H9 (cell line): ENCODE measurements around the gene SRSF12. TPM values are rescaled to one million over a fixed set of nuclear protein-coding genes. Genes with fewer than 3 reads are reported as not detected.

Experiments
- DNase-seq: peaks from one replicate; pipeline ENCODE4 v3.0.0-alpha.2; 2017
- H2AFZ ChIP-seq: one replicate; pipeline ENCODE4 v1.6.1; 2013; ENCODE audit warnings: mild to moderate bottlenecking, low read length, control low read depth, moderate library complexity
- H2AK5ac ChIP-seq: 2 replicates; pipeline ENCODE4 v1.6.1; 2013; ENCODE audit warnings: low read length, control low read depth, mixed read lengths; ENCODE audit not compliant: insufficient read length
- H2BK120ac ChIP-seq: one replicate; pipeline ENCODE4 v1.6.1; 2013; ENCODE audit warnings: low read depth, mild to moderate bottlenecking, low read length, control low read depth, inconsistent platforms; ENCODE audit not compliant: poor library complexity, severe bottlenecking
- H2BK12ac ChIP-seq: 2 replicates; pipeline ENCODE4 v1.6.1; 2013; ENCODE audit warnings: low read length, control low read depth, mixed read lengths, low read depth; ENCODE audit not compliant: insufficient read length
- H2BK15ac ChIP-seq: 2 replicates; pipeline ENCODE4 v1.6.1; 2013; ENCODE audit warnings: low read depth, low read length, control low read depth
- H2BK20ac ChIP-seq: one replicate; pipeline ENCODE4 v1.6.1; 2013; ENCODE audit warnings: low read depth, mild to moderate bottlenecking, low read length, control low read depth, inconsistent platforms; ENCODE audit not compliant: poor library complexity, severe bottlenecking
- H2BK5ac ChIP-seq: 2 replicates; pipeline ENCODE4 v1.6.1; 2013; ENCODE audit warnings: low read length, control low read depth, mixed read lengths; ENCODE audit not compliant: insufficient read length
- H3K14ac ChIP-seq: 2 replicates; pipeline ENCODE4 v1.6.1; 2013; ENCODE audit warnings: low read length, control low read depth; ENCODE audit not compliant: insufficient read depth
- H3K18ac ChIP-seq: 2 replicates; pipeline ENCODE4 v1.6.1; 2013; ENCODE audit warnings: low read depth, mild to moderate bottlenecking, mixed read lengths, low read length, control low read depth; ENCODE audit not compliant: insufficient read length
- H3K23ac ChIP-seq: 2 replicates; pipeline ENCODE4 v1.6.1; 2013; ENCODE audit warnings: low read length, control low read depth, mixed read lengths, low read depth; ENCODE audit not compliant: insufficient read length
- H3K23me2 ChIP-seq: 2 replicates; pipeline ENCODE4 v1.6.1; 2013; ENCODE audit warnings: low read depth, mild to moderate bottlenecking, mixed read lengths, low read length, control low read depth; ENCODE audit not compliant: insufficient read length, poor library complexity, severe bottlenecking
- H3K27ac ChIP-seq: 2 replicates; pipeline ENCODE4 v1.5.1; 2013; ENCODE audit warnings: low read length, control low read depth, mixed read lengths, low read depth; ENCODE audit not compliant: insufficient read length
- H3K27me3 ChIP-seq: 2 replicates; pipeline ENCODE4 v1.6.1; 2013; ENCODE audit warnings: low read length, control low read depth, inconsistent platforms; ENCODE audit not compliant: insufficient read depth
- H3K4ac ChIP-seq: 2 replicates; pipeline ENCODE4 v1.6.1; 2013; ENCODE audit warnings: low read depth, mild to moderate bottlenecking, control low read depth, inconsistent platforms, low read length, moderate library complexity
- H3K4me1 ChIP-seq: 2 replicates; pipeline ENCODE4 v1.6.1; 2013; ENCODE audit warnings: low read length, control low read depth, inconsistent platforms; ENCODE audit not compliant: insufficient read depth
- H3K4me2 ChIP-seq: 2 replicates; pipeline ENCODE4 v1.6.1; 2013; ENCODE audit warnings: low read length, control low read depth, mixed read lengths; ENCODE audit not compliant: insufficient read length, insufficient read depth
- H3K56ac ChIP-seq: 2 replicates; pipeline ENCODE4 v1.6.1; 2013; ENCODE audit warnings: low read depth, mild to moderate bottlenecking, mixed read lengths, low read length, control low read depth; ENCODE audit not compliant: insufficient read length
- H3K79me1 ChIP-seq: 2 replicates; pipeline ENCODE4 v1.6.1; 2013; ENCODE audit warnings: low read depth, mild to moderate bottlenecking, moderate library complexity, low read length, control low read depth, inconsistent platforms; ENCODE audit not compliant: insufficient read depth, poor library complexity, severe bottlenecking
- H3K79me2 ChIP-seq: 2 replicates; pipeline ENCODE4 v1.6.1; 2013; ENCODE audit warnings: low read length, control low read depth, inconsistent platforms; ENCODE audit not compliant: insufficient read depth
- H3K9ac ChIP-seq: 2 replicates; pipeline ENCODE4 v1.6.1; 2013; ENCODE audit warnings: low read length, control low read depth, mixed read lengths; ENCODE audit not compliant: insufficient read length; ENCODE audit errors: extremely low read depth
- H3K9me3 ChIP-seq: one replicate; pipeline ENCODE4 v1.6.1; 2013; ENCODE audit warnings: low read depth, low read length, inconsistent platforms; ENCODE audit not compliant: control insufficient read depth
- H3T11ph ChIP-seq: one replicate; pipeline ENCODE4 v1.6.1; 2013; ENCODE audit warnings: mild to moderate bottlenecking, low read length, control low read depth, inconsistent platforms
- H4K20me1 ChIP-seq: one replicate; pipeline ENCODE4 v1.6.1; 2013; ENCODE audit not compliant: control insufficient read depth, insufficient read length, insufficient read depth
- H4K5ac ChIP-seq: 2 replicates; pipeline ENCODE4 v1.6.1; 2013; ENCODE audit warnings: low read depth, mild to moderate bottlenecking, mixed read lengths, low read length, control low read depth; ENCODE audit not compliant: insufficient read length
- H4K8ac ChIP-seq: replicated peaks from 2 replicates; pipeline ENCODE4 v1.6.1; 2013; ENCODE audit warnings: low read length, control low read depth, mixed read lengths, low read depth; ENCODE audit not compliant: insufficient read length
- H4K91ac ChIP-seq: 2 replicates; pipeline ENCODE4 v1.6.1; 2013; ENCODE audit warnings: low read depth, mild to moderate bottlenecking, moderate library complexity, mixed read lengths, low read length, control low read depth; ENCODE audit not compliant: insufficient read length
- H3K27ac Mint-ChIP-seq, 3 experiments: 2 replicates in 2 of 3; 3 replicates in 1 of 3; pipeline ENCODE4 v1.8.0; 2020 to 2021; ENCODE audit warnings: mixed read lengths in 3 of 3, mild to moderate bottlenecking in 1 of 3, moderate library complexity in 1 of 3
- H3K27me3 Mint-ChIP-seq: 2 replicates; pipeline ENCODE4 v1.8.0; 2021; ENCODE audit warnings: low read depth, mild to moderate bottlenecking, moderate library complexity, mixed read lengths
- H3K36me3 Mint-ChIP-seq, 3 experiments: 2 replicates in 2 of 3; 3 replicates in 1 of 3; pipeline ENCODE4 v1.8.0; 2020 to 2021; ENCODE audit warnings: low read depth in 3 of 3, mixed read lengths in 3 of 3; ENCODE audit not compliant: insufficient read depth in 1 of 3
- H3K4me1 Mint-ChIP-seq, 2 experiments: 2 replicates each; pipeline ENCODE4 v1.8.0; 2020; ENCODE audit warnings: mixed read lengths in 2 of 2
- H3K4me3 Mint-ChIP-seq, 2 experiments: 2 replicates in 1 of 2; 3 replicates in 1 of 2; pipeline ENCODE4 v1.8.0; 2020 to 2021; ENCODE audit warnings: mild to moderate bottlenecking in 2 of 2, mixed read lengths in 2 of 2, moderate library complexity in 1 of 2
- H3K9me3 Mint-ChIP-seq, 2 experiments: 2 replicates in 1 of 2; 3 replicates in 1 of 2; pipeline ENCODE4 v1.8.0; 2020; ENCODE audit warnings: mild to moderate bottlenecking in 2 of 2, mixed read lengths in 2 of 2, moderate library complexity in 1 of 2
- CTCF ChIP-seq: fragments of 200-600 bp; sonication (generic); conservative IDR thresholded peaks from 3 replicates; pipeline ENCODE4 v1.8.0; 2021; ENCODE audit warnings: antibody characterized with exemption, mild to moderate bottlenecking
- WGBS: extraction: QIAGEN DNeasy Blood & Tissue Kit; methylation state at CpG from one replicate; pipeline ENCODE4 v1.1.7; 2013; ENCODE audit warnings: missing lambda C conversion rate, low lambda C conversion rate, mixed read lengths; ENCODE audit not compliant: insufficient read length; ENCODE audit errors: extremely low coverage; 5-methylcytosine and 5-hydroxymethylcytosine counted together
- total RNA-seq: library from RNA; stranded (reverse); gene quantifications from 2 replicates; pipeline ENCODE4 v1.2.1, GENCODE V29; 2021

Gene SRSF12
- total RNA-seq, 1 experiment from 2014 or later, result 7.6 TPM

- Histone ChIP-seq H3K9me3 (no peaks in the 10 kb centered on the region), H3K79me2 (no peaks in the 10 kb centered on the region), H3K56ac (no peak overlapping the region), H4K20me1 (no peaks in the 10 kb centered on the region), H2BK12ac (no peak overlapping the region), H4K91ac (no peak overlapping the region), H3K18ac (no peak overlapping the region), H3K23me2 (no peaks in the 10 kb centered on the region), H3T11ph (no peak overlapping the region), H4K8ac (no peak overlapping the region), H3K14ac (no peak overlapping the region), H2BK20ac (no peak overlapping the region), H2BK15ac (no peak overlapping the region), H3K9ac (no peak overlapping the region), H3K4me1 (no peaks in the 10 kb centered on the region), H2AK5ac (no peak overlapping the region), H2BK5ac (no peak overlapping the region), H3K4me2 (no peak overlapping the region), H3K27ac (no peak overlapping the region), H2AFZ (no peak overlapping the region), H3K27me3 (no peaks in the 10 kb centered on the region), H2BK120ac (no peak overlapping the region), H4K5ac (no peak overlapping the region), H3K23ac (no peak overlapping the region), H3K79me1 (no peaks in the 10 kb centered on the region), H3K4ac (no peak overlapping the region)
- Mint-ChIP-seq H3K27ac (0 out of 7 replicates have a peak overlapping the region, but pooled peaks of 1 of the 3 experiments have one; percentile 3), H3K27me3 (no peaks in the 10 kb centered on the region), H3K4me1 (peaks cover 4% of the 10 kb centered on the region in 2 experiments), H3K4me3 (no peak overlapping the region), H3K36me3 (peaks cover 0 to 6% (median 0%) of the 10 kb centered on the region in 3 experiments; a peak in 2 of 7 replicates), H3K9me3 (no peaks in the 10 kb centered on the region)
- DNase-seq, result peak; percentile 66
- WGBS, result no CpG with 5 or more reads among the region's 7 CpGs
- TF ChIP-seq CTCF, result peak; percentile 60; the same call in 2 of the 3 replicates
These were observed 43.6 kb upstream of the SRSF12 start for GRCh38 chr6:89161326-89162046.
